ENCODE data around the gene STARD13.

GRCh38 chr13:33105387-33106005 lies 180.1 kb downstream of the STARD13 start:
- TF ChIP-seq CTCF (conservative IDR thresholded peaks at IDR 0.05; ENCODE audit: low read length): no peak
- no peak for TF ChIP-seq EZH2phosphoT487 (IDR thresholded peaks at IDR 0.05; ENCODE audit: borderline replicate concordance, low read depth, low read length)

Measured in OCI-LY7 (cell line).